ENCODE data around the gene SRPX. TPM values are rescaled to one million over a fixed set of nuclear protein-coding genes. Genes with fewer than 3 reads are reported as not detected.

SRPX gene
- total RNA-seq, 1 experiment from 2014 or later: 9.4 TPM

DNA sequence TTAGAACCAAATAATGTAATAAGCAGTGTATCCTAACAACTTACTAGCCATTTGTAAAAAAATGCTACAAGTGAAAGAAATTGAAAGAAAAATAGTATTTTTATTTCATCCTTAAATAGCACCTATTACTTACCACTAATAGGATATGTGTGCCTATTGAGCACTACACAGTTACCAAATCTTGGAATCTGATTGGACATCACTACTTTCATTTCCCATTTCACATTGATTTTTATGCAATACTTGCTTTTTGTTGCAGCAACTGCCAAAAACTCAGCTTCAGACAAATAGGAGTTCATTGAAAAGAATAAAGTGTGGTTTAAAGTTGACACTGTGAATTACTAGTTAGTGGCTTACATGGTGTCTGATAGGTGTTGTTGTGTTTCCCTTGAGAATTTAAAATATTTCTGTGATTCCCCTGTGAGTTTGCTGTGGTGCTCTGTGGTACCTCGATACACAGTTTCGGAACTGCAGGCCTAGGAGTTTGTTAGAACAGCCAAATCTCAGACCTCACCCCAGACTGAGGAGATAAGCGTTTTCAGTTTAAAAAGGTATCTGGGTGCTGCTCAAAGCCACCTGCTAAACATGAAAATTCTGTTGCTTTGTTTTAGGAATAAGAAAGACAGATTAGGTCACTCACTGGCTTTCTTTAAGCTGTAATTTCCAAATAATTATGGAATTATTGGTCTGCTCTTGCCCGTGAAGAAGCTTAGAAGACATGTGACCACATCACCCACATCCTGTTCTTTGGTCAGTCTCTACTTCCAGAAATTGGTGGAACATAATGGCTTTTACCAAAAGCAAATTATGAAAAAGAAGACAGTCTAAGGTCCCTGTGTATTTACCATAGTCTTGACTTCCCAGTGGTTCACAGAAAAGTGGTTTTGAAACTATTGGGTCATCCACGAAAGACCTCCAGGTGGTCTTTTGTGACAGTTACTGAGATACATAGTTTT is 116.5 kb downstream of the SRPX start:
- CTCF ChIA-PET: no interaction called here
- DNase-seq (ENCODE audit: unreplicated experiment): no peak
- BruUV-seq (replicated peaks): no TSS peak
- Mint-ChIP-seq H3K36me3 (ENCODE audit: insufficient read depth, unreplicated experiment) (no peaks in the 10 kb centered on the region), H3K4me1 (ENCODE audit: insufficient read depth, unreplicated experiment) (no peaks in the 10 kb centered on the region), H3K27me3 (ENCODE audit: insufficient read depth, unreplicated experiment) (peaks cover 33% of the 10 kb centered on the region), H3K9me3 (ENCODE audit: unreplicated experiment) (no peaks in the 10 kb centered on the region), H3K27ac (ENCODE audit: low read depth, unreplicated experiment) (no peak overlapping the region), H3K4me3 (ENCODE audit: unreplicated experiment) (no peak overlapping the region)
- POLR2A ChIA-PET: no interaction called here
- intact Hi-C loops (cut with micrococcal nuclease): no loop called here
- TF ChIP-seq, protein P1, sequence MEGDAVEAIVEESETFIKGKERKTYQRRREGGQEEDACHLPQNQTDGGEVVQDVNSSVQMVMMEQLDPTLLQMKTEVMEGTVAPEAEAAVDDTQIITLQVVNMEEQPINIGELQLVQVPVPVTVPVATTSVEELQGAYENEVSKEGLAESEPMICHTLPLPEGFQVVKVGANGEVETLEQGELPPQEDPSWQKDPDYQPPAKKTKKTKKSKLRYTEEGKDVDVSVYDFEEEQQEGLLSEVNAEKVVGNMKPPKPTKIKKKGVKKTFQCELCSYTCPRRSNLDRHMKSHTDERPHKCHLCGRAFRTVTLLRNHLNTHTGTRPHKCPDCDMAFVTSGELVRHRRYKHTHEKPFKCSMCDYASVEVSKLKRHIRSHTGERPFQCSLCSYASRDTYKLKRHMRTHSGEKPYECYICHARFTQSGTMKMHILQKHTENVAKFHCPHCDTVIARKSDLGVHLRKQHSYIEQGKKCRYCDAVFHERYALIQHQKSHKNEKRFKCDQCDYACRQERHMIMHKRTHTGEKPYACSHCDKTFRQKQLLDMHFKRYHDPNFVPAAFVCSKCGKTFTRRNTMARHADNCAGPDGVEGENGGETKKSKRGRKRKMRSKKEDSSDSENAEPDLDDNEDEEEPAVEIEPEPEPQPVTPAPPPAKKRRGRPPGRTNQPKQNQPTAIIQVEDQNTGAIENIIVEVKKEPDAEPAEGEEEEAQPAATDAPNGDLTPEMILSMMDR (IDR thresholded peaks at IDR 0.05; ENCODE audit: unreplicated experiment): no peak

DNA sequence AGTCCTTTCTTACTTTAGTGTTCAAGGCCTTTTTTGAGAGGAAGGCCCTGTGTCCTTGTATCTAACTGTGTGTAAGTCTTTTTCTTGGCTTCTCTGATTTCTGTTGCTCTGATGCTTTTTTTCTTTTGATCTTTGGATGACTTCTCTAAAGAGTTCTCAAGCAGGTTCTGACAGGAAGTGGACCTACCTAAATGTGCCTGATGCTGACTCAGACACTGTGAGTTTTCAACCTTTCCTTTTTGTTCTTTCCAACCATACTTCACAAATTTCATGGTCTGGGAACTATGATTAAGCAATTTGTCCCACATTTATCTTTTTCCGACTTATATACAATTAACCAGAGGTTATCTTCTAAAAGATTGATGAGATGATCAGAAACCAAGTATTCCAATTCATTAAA is 117.8 kb downstream of the SRPX start:
- BruUV-seq (replicated peaks): no TSS peak
- no peak overlapping the region for H3K4me3 Mint-ChIP-seq (ENCODE audit: unreplicated experiment)
- no peak for DNase-seq (ENCODE audit: unreplicated experiment)
- no peak overlapping the region for H3K27ac Mint-ChIP-seq (ENCODE audit: low read depth, unreplicated experiment)
- CTCF ChIA-PET: no interaction called here
- POLR2A ChIA-PET: no interaction called here
- H3K27me3 Mint-ChIP-seq (ENCODE audit: insufficient read depth, unreplicated experiment): peaks cover 26% of the 10 kb centered on the region
- no peaks in the 10 kb centered on the region for H3K4me1 Mint-ChIP-seq (ENCODE audit: insufficient read depth, unreplicated experiment)
- intact Hi-C loops (cut with micrococcal nuclease): no loop called here
- TF ChIP-seq, protein P1 (IDR thresholded peaks at IDR 0.05; ENCODE audit: unreplicated experiment): no peak
- no peaks in the 10 kb centered on the region for H3K36me3 Mint-ChIP-seq (ENCODE audit: insufficient read depth, unreplicated experiment)
- no peaks in the 10 kb centered on the region for H3K9me3 Mint-ChIP-seq (ENCODE audit: unreplicated experiment)

DNA sequence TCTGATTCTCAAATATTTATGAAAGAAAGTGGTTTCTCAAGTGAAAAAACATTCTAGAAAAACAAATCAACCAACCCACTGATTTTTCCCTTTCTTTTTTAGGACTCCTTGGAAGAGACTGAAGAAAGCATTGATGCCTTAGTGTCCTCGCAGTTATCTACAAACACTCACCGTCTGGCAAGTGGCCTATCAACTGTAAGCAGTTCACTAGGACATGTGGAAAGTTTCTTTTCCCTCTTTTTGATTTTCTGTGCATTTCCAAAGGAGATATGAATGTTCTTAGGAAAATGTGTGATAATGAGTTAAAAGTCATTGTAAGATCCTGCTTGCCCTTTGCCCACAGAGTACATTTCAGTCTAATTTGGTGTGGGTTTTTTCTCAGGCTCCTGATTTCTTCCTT is 118.4 kb downstream of the SRPX start:
- no peaks in the 10 kb centered on the region for H3K9me3 Mint-ChIP-seq (ENCODE audit: unreplicated experiment)
- ChIA-PET POLR2A (no interaction called here), CTCF (no interaction called here)
- TF ChIP-seq, protein P1 (IDR thresholded peaks at IDR 0.05; ENCODE audit: unreplicated experiment): no peak
- no peak overlapping the region for H3K4me3 Mint-ChIP-seq (ENCODE audit: unreplicated experiment)
- no peak for DNase-seq (ENCODE audit: unreplicated experiment)
- no TSS peak for BruUV-seq (replicated peaks)
- no peaks in the 10 kb centered on the region for H3K36me3 Mint-ChIP-seq (ENCODE audit: insufficient read depth, unreplicated experiment)
- intact Hi-C loops (cut with micrococcal nuclease): no loop called here
- H3K27ac Mint-ChIP-seq (ENCODE audit: low read depth, unreplicated experiment): no peak overlapping the region
- peaks cover 26% of the 10 kb centered on the region for H3K27me3 Mint-ChIP-seq (ENCODE audit: insufficient read depth, unreplicated experiment)
- no peaks in the 10 kb centered on the region for H3K4me1 Mint-ChIP-seq (ENCODE audit: insufficient read depth, unreplicated experiment)

DNA sequence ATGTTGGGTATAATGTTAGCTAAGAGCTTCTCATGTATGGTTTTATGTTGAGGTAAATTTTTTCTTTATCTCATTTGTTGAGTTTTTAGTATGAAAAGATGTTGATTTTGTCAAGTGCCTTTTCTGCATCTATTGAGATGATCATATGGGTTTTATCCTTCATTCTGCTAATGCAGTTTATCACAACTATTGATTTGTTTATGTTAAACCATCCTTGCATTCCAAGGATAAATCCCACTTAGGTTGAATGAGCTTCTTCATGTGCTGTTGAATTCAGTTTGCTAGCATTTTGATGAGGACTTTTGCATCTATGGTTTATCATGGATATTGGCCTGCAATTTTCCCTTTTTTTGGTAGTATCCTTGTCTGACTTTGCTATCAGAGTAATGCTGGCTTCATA is 121.0 kb downstream of the SRPX start:
- CTCF ChIA-PET: no interaction called here

More for the DNA sequence above, 121.0 kb downstream of the SRPX start:
- no peak overlapping the region for H3K4me3 Mint-ChIP-seq (ENCODE audit: unreplicated experiment)
- intact Hi-C loops (cut with micrococcal nuclease): no loop called here
- H3K4me1 Mint-ChIP-seq (ENCODE audit: insufficient read depth, unreplicated experiment): peaks cover 6% of the 10 kb centered on the region
- no peak overlapping the region for H3K27ac Mint-ChIP-seq (ENCODE audit: low read depth, unreplicated experiment)
- H3K36me3 Mint-ChIP-seq (ENCODE audit: insufficient read depth, unreplicated experiment): no peaks in the 10 kb centered on the region
- H3K27me3 Mint-ChIP-seq (ENCODE audit: insufficient read depth, unreplicated experiment): peaks cover under 1% of the 10 kb centered on the region
- no peak for DNase-seq (ENCODE audit: unreplicated experiment)
- TF ChIP-seq, protein P1 (IDR thresholded peaks at IDR 0.05; ENCODE audit: unreplicated experiment): no peak
- POLR2A ChIA-PET: no interaction called here
- H3K9me3 Mint-ChIP-seq (ENCODE audit: unreplicated experiment): no peaks in the 10 kb centered on the region
- BruUV-seq (replicated peaks): no TSS peak

Other genes with a start within 250 kb of the SRPX start
- 0.07 TPM in 1 of 2 replicates, not detected in the other for gene SYTL5, start 214.3 kb downstream of the SRPX start, total RNA-seq (2022)
- gene RPGR, start 106.6 kb upstream of the SRPX start, total RNA-seq (2022): 18.9 and 23.8 TPM in 2 replicates
- not detected in 2 replicates for gene OTC, start 131.7 kb upstream of the SRPX start, total RNA-seq (2022)

Measured in MCF 10A (cell line).